GM18858 (cell line): ENCODE results near the gene PCDH17.
A peak's percentile ranks its signal among the peaks of the same experiment; 100 is the strongest.

Experiments used
- ATAC-seq: cut with Tn5 transposase; IDR thresholded peaks from one replicate; pipeline ENCODE4 v1.9.1; 2021; ENCODE audit not compliant: unreplicated experiment

Gene PCDH17, protein sequence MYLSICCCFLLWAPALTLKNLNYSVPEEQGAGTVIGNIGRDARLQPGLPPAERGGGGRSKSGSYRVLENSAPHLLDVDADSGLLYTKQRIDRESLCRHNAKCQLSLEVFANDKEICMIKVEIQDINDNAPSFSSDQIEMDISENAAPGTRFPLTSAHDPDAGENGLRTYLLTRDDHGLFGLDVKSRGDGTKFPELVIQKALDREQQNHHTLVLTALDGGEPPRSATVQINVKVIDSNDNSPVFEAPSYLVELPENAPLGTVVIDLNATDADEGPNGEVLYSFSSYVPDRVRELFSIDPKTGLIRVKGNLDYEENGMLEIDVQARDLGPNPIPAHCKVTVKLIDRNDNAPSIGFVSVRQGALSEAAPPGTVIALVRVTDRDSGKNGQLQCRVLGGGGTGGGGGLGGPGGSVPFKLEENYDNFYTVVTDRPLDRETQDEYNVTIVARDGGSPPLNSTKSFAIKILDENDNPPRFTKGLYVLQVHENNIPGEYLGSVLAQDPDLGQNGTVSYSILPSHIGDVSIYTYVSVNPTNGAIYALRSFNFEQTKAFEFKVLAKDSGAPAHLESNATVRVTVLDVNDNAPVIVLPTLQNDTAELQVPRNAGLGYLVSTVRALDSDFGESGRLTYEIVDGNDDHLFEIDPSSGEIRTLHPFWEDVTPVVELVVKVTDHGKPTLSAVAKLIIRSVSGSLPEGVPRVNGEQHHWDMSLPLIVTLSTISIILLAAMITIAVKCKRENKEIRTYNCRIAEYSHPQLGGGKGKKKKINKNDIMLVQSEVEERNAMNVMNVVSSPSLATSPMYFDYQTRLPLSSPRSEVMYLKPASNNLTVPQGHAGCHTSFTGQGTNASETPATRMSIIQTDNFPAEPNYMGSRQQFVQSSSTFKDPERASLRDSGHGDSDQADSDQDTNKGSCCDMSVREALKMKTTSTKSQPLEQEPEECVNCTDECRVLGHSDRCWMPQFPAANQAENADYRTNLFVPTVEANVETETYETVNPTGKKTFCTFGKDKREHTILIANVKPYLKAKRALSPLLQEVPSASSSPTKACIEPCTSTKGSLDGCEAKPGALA (N-terminal part only)

DNA sequence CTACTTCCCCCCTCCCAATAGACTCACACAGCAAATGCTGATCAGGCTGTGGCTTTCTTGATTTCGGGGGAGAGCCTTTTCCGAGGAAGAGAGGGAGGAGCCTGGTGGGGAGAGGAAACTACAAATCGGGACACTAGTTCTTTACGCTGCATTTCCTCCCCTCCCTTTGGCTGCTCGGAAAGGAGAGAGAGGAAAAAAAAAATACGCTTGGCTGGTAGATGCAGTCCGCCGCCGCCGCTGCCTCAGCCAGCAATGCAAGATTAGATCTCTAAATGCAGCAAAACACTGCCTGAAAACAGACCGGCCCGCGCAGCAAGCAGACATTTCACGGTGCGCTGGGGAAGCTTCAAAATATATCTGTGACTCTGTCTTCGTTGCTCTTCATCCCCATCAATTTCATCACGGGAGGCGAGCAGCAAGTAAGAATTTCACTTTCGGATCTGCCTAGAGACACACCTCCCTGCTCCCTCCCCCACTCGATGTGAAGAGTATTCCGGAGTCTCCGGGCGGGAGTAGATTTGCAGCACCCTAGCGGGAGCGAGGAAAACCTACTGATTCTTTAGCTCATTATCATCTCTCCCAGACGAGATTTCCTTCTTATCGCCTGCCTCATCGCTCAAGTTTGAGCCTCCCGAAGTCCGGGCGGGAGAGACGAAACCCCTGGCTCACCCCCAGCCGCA is at the start of gene PCDH17:
PCDH17 (plus strand) TSS at position 149 of the 680 bp plus-strand sequence. CDS start 803 bp downstream, outside the sequence.
- ATAC-seq: no peak

DNA sequence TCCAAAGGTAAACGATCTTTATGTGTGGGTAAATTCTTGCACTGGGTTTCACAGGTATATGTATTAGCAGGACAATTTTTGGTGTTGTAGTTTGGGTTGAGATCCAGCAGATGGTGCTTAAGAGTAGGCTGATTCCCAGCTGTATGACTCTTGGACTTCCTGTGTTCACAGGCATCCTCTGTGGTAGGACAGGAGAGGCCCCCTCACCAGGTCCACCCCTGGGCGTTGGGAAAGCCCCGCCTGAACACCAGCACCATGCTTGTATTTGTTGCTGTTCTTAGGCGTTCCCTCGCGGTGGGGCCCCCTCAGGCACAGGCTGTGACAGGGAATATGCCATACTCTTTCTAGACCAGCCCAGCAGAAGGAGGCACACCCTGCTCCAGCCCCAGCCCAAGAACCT is 49.5 kb upstream of the PCDH17 start:
- no peak for ATAC-seq

DNA sequence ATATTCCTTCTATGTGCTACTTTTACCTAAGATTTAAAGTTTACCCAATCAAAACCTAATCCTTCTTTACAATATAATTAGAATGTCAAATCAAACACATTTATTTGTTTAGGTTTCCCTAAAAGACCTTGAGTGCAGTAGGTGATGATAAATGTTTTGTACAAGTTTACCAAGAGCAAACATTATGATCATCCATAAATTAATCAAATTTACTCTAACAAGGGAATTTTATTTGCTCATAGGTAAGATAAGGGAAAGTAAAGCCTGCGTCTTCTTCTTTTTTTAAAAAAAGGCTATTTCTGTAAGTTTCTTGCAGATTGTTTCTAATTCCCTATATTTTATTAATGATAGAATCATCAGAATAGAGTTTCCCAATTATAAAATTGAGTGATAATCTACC is 48.0 kb upstream of the PCDH17 start:
- no peak for ATAC-seq

DNA sequence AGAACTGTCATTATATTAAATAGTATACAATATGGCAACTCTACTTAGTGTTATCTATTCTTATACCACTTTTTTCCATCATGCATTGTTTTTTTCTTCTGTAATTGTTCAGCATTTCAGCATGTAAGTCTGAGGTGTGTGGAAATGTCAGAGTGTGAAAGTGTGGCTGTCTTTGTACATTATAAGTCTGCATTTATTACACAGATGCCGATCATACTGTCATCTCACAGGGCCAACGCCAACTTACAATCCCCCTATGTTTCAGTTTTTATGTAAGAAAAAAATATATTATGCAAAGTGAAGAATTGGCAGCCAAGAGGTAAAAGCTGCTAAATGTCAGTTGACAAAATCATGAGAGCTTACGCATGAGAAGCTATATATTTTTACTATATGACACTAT is 42.9 kb upstream of the PCDH17 start:
- ATAC-seq: no peak

DNA sequence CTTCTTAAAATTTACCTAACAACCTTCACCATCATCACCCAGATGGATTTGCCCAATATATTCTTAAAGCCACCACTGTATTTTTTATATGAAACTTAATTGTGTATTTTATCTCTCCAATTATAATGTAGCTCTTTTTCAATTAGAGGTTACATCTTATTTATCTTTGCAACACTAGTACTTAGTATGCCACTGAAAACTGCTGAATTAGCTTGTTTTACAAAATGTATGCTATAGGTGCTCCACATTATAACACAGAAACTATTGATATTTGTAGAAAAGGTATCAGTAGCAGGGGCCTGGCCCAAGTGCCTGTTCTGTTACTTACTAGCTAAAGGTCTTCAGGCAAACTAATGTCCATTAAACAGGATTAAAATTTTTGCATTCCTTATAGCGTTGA is 35.8 kb upstream of the PCDH17 start:
- ATAC-seq: no peak

DNA sequence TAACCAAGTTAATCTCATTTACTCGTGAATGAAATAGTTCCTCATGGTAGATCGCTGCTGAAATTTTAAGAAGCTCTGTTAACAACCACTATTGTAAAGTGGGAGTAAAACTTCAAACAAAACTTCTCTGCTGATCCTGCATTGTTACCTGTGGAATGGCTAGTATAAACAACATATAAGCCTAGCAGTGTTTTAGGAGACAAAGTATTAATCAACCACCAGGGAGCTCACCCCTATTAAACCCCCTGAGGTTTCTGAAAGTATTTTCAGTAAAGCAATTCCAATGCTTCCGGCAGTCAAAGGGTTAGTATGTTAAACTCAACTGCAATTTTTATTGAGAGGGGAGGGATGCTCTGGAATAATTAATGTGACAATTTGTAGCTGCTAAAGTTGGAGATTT is 30.0 kb upstream of the PCDH17 start:
- no peak for ATAC-seq

DNA sequence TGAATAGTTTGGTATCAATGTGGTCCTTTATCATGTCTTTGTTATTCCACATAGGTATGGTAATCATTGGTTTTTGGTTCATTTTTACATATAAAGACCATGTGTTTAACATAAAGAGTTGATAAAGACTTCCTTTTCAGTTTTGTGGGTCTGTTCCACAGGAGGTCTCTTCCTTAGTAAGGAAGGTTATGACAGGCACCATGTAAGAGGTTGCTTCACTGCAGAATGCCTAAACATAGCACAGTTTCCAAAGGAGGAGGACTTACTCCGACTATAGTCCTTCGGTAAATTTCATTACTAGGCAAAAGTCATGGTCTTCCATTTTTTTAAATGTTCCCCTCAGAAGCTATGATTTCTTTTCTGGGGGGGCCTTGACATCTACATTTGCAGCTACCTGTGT is 27.1 kb upstream of the PCDH17 start:
- no peak for ATAC-seq

DNA sequence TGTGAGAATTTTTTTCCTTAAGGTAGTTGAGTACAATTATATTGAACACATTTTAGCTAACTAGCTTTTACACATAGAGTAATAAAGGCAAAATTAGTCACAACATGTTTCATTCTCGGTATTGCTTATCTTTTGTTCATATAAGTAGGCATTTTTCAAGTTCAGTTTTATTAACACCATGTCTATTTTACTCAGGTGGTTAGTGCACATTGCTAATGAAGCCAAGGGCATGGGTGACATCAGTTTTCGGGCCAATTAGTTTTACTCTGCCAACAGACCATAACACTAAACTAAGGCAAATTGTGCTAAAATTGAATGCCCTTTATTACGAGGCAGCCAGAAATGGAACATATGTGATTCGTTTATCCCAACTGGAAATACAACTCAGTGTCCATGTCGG is 19.6 kb upstream of the PCDH17 start:
- no peak for ATAC-seq

DNA sequence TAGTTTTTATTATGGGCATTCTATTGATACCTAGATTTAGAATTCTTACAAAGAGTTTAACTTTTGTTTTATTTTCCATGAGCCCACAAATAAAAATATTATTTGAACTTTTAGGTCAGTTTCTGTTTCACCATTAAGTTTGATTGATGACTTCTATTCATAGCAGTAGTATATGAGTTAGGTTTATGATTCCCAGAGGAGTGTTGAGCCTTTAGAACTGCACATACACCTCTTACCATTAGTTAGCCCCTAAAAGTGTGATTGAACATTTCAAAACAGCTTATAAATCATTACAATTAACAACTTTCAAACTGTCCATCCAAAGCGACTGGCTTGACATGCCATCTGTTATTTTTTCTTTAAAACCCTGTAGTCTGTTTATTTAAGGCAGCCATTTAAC is 19.0 kb upstream of the PCDH17 start:
- no peak for ATAC-seq

DNA sequence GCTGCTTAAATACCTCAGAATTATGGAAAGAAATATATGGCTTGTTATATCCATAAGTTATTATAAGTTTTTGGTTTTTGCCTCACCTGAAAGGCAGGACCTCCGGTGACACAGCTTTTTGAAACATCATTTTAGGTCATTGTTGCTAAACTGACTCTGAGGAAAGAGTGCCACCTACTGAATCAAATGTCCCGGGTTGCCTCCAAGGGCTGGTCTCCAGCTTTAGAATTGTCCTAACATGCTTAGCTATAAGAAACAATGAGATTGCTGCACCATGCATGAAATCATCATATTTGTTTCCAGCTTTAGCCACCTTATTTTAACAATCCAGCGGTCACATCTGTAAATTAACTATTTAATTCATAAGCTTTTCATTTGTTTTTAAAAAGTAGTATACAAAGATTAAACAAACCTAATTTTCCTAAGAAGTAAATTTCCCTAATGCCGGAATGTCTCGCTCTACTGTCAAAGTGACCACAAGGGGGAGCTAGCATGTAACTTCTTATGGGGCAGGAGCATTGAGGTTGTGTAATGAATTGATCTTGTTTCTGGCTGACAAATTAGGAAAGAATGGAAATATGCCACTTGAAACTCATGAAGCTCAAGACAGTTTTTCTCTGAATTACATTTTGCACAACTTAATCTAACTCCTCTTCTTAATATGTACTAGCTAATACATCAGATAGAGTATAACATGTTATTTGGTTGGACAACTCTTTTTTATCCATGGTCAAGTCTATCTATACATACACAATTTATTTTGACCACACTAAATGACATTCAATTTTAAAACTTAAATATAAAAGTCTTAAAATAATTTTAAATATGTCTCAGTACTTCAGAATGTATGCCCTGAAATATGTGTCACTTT is 6.7 kb upstream of the PCDH17 start:
- ATAC-seq: no peak

DNA sequence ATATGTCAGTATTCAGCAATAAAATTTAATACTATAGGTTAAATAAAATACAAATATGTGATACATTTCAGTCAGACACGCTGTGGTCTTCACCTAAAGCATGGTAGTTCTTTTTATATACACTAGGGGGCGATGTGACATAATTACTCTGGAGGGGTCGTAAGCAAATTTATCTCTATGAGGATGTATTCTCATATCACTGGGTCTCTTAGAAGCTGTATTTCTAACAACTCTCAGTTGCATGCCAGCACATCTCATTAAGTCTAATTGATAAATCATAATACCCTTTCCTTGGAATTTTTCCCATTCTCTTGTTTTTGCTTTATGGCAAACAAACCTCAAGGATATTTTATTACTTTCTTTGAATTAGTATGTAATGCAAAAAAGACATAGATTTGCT is 3.9 kb upstream of the PCDH17 start:
- peak; percentile 52 for ATAC-seq

DNA sequence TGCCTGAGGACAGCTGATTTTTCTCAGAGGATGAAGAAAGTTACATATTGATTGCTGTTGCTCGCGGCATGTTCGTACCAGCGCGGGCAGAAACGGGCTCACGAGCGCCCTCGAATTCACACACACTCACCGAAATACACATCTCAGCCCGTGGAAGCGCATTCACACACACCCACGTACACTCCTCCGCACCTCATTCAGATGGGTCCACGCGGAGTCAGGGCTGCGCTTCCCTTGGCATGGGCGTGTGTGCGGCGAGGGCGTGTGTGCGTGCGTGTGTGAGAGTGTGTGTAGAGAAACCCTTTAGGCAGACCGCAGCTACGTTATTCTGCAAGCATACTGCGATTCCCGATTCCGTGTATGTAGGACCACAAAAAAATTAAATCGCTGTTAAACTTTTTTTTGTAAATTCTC is 2.1 kb upstream of the PCDH17 start:
- ATAC-seq: no peak

DNA sequence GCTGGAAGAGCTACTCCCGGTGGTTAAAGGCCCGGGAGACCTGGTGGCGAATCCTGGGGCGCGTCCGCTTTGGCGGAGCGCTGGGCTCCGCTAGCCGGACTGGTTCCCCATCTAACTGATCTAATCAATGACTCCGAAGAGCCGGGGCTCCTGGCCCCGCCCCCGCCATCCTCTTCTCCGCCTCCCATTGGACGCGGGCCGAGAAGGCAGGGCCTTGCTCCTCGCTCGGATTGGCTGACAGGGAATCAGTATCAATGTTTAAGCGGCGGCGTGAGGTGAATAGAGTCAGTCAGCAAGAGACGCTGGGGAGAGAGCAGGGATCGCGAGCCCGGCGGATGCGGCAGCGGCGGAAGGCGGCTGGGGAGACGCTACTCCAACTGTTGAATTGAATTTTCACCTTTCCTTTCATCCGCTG is 1.7 kb upstream of the PCDH17 start:
- no peak for ATAC-seq

DNA sequence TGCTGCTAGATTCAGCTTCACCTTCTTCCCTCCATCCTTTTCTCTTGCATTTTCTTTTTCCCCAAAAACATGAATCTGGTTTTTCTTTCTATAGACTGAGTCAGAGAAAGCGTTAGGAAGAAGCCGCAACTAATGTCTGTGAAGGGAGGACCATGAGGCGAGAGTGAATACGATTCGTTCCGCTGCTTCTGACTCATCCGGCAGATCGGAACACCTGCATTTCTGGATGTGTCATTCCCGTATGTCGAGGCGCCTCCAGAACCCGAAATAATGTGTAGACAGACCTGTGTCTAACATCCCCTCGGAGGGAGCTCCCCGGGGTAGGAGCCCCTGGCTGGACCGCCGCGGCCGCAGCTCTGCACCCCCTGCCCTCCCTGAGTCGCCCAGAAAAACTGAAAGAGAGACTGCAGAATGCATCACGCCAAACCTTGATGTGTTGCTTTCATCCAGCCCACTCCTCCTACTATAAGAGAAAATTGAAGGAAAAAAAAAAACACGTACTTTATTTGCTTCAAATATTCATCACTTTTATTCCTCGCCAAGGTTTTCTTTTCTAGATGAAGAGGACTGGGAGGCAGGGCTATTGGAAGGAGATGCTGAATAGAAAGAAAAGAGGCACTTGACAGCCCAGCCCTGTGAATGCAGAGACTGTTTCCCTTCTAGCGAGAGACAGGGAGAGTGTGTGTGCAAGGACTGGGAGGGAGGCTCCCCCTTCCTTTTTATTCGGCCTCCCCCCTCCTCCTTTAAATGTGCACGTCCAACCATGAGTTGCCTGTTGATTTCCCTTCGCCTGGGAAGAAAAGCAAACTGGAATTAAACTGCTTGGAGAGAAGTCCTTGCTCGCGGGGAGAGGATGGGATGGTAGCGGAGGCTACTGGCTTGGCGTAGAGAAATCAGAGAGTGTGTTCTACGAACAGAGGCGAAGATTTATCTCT is 616 bp upstream of the PCDH17 start:
- ATAC-seq: no peak

DNA sequence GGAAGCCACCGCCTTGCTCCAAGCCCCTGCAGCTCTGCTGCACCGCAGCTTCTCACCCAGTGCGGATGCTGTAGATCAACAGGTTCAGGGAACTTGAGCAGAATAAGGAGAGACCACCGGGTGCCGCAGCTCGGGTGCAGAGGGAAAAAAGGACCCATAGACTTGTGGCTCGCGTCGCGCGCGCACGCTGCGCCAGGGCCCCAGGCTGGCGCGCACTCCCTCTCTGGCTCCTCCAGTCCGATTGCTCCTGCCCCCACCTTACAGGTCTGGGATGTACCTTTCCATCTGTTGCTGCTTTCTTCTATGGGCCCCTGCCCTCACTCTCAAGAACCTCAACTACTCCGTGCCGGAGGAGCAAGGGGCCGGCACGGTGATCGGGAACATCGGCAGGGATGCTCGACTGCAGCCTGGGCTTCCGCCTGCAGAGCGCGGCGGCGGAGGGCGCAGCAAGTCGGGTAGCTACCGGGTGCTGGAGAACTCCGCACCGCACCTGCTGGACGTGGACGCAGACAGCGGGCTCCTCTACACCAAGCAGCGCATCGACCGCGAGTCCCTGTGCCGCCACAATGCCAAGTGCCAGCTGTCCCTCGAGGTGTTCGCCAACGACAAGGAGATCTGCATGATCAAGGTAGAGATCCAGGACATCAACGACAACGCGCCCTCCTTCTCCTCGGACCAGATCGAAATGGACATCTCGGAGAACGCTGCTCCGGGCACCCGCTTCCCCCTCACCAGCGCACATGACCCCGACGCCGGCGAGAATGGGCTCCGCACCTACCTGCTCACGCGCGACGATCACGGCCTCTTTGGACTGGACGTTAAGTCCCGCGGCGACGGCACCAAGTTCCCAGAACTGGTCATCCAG is 964 bp downstream of the PCDH17 start:
- no peak for ATAC-seq

DNA sequence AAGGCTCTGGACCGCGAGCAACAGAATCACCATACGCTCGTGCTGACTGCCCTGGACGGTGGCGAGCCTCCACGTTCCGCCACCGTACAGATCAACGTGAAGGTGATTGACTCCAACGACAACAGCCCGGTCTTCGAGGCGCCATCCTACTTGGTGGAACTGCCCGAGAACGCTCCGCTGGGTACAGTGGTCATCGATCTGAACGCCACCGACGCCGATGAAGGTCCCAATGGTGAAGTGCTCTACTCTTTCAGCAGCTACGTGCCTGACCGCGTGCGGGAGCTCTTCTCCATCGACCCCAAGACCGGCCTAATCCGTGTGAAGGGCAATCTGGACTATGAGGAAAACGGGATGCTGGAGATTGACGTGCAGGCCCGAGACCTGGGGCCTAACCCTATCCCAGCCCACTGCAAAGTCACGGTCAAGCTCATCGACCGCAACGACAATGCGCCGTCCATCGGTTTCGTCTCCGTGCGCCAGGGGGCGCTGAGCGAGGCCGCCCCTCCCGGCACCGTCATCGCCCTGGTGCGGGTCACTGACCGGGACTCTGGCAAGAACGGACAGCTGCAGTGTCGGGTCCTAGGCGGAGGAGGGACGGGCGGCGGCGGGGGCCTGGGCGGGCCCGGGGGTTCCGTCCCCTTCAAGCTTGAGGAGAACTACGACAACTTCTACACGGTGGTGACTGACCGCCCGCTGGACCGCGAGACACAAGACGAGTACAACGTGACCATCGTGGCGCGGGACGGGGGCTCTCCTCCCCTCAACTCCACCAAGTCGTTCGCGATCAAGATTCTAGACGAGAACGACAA is 1.8 kb downstream of the PCDH17 start:
- no peak for ATAC-seq
